HG03432 (cell line): Measurements from ENCODE around the gene C1orf53.
"Not testable (repeated sequence)": the region's sequence is repeated elsewhere in the genome, so short reads cannot be mapped to it uniquely, and the experiment has no call there.

Source experiments
- ATAC-seq: cut with Tn5 transposase; IDR thresholded peaks from one replicate; pipeline ENCODE4 v1.9.1; 2021; ENCODE audit warnings: mild to moderate bottlenecking, moderate library complexity; ENCODE audit not compliant: unreplicated experiment

The C1orf53 gene

DNA sequence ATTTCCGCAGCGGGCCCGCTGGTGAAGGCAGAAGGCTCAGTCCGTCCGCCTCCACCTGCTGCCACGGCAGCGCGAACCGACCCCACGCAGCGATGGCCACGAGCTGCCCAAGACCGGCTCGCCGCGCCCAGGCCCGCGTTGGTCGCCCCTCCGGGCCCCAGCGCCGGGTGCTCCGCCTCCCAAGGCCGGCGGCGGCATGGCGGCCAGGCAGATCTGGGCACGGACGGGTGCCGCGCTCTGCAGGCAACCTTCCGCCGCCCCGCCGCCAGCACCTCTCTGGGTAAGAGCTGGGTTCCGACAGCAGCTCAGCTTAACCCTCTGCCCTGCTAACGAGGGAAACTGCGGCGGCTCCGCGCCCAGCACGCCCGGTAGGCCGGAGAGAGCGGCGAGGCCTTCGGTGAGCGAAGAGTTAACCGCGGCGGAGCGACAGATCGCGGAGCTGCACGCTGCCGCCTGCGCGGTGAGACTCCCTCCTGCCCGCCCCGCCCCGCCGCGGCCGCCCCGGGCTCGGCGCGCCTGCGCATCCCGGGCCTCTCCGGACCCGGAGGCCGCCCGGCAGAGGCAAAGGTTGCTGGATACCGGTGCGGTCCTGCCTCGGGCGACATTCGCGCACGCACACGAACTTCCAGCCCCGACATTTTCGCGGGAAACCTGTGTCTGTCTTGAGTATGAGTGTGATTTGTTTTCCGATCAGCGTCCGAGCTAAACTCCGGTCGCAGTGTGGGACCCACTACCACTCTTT is at the start of gene C1orf53:
C1orf53 (plus strand) TSS at position 177 of the 742 bp plus-strand sequence; CDS start at position 197, 20 bp downstream.
- peak; percentile 98 for ATAC-seq

DNA sequence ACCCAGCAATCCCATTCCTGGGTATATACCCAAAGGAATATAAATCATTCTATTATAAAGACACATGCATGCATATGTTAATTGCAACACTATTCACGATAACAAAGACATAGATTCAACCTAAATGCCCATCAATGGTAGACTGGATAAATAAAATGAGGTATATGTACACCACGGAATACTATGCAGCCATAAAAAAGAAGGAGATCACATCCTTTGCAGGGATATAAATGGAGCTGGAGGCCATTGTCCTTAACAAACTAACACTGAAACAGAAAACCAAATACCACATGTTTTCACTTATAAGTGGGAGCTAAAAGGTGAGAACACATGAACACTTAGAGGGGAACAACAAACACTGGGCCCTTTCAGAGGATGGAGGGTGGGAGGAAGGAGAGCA is 46.7 kb upstream of the C1orf53 start:
- ATAC-seq, result not testable (repeated sequence)

DNA sequence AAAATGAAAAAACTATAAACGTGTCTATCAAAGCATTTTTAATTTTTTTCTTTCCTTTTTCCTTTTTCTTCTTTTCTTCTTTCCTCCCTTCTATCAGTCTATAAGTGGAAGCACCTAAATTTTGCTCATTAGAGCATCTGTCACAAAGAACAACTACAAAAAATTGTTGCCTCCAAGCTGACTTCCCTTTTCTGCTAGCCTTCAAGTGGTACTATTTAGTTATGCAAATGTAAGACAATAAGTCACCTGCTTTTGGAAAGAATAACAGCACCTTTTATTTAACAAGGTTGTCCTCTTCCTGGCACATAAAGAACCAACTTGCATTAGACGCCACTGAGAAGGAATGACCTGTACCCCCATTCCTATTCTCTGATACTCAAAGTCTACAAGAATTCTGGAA is 45.0 kb upstream of the C1orf53 start:
- ATAC-seq, result no peak

DNA sequence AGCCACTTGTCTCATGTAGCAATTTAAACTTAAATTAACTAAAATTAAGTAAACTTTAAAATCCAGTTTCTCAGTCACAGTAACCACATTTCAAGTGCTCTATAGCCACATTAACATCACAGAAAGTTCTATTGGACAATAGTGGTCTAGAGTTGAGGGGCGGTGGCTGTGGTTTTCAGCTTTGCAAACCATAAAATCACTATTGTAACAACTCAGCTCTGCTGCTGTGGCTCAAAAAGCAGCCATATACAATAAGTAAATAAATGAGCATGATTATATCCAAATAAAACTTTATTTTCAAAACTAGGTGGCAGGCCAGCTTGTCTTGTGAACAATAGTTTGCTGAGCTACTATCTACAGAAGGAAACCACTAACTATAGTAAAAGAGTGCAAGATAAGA is 43.4 kb upstream of the C1orf53 start:
- ATAC-seq, result no peak

DNA sequence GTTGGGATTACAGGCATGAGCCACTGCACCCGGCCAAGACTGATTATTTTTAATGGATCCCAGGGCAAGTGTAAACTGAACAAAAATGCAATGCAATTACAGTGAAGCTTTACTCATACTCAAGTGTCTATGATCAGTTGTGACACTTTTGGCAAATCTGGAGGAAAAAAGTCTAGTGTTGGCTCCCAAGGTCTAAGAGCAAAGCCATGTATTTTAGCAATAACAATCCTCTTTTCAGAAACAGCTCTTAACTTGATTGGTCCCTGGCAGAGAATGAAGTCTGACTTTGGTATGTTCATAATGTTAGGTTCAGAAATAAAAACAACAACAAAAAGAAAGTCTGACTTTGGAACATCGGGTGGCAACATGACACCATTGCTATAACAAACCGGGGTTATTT is 40.2 kb upstream of the C1orf53 start:
- no peak for ATAC-seq

DNA sequence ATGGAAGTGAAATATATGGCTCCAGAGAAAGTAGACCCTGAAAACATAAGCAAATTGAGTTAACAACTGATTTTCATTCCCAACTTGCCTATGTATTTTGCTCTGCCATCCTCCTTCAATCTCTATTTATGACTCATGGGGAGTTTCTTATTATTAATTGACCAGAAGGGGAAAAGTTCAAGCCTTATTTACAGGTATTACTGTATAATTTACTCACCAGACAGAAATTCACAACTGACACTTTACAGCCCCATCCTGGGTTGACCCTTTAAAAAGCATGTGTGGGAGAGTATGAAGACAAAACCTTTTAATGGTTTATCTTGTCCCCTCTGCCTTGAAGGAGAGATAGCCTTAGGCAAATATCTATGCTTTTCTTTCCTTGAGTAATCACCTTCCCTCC is 39.8 kb upstream of the C1orf53 start:
- no peak for ATAC-seq

DNA sequence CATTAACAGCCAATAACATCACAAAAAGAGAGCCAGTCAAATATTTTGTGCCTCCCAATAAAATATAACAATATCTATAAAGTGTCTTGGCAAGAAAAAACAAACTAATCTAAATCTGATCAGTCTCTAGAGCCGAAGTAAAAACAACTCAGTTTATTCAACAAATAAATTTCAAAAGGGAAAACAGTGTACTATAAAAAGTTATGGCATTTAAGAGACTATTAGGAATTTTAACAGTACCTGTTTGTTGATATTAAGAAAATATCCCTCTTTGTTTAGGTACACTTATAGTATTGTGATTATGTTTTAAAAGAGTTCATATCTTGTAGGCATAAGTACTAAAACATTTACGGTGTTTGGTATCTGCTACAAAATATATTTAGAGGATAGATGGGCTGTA is 36.6 kb upstream of the C1orf53 start:
- no peak for ATAC-seq

DNA sequence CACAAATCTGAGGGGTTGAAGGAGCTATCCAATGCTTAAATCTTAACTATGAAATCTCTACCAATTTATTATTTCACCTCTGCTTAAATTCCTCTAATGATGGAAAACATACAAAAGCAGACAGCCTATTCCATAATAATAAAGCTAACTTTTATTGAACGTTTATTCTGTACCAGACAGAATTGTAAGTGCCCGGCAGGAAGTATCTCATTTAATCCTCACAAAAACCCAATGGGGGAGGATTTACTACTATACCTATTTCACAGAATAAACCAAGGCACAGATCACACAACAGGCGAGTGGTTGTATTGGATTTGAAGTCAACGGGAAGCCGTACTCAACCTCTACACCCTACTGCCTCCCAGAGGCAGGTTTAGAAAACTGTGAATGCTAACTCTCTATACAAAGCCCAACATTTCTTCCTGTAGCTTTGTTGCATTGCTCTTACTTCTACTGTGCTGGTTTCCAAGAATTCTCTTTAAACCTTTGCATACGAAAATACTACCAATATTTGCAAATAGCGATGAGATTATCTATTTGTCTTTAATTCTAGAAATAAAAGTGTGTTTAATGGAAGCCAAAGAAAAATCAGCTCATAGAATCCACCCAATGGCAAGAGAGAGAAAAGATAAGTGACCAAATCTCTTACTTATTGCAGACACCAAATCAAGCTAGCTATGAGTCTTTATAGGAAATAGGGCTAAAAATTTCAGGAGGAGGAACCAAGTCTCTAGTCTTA is 33.5 kb upstream of the C1orf53 start:
- peak; percentile 94 for ATAC-seq

DNA sequence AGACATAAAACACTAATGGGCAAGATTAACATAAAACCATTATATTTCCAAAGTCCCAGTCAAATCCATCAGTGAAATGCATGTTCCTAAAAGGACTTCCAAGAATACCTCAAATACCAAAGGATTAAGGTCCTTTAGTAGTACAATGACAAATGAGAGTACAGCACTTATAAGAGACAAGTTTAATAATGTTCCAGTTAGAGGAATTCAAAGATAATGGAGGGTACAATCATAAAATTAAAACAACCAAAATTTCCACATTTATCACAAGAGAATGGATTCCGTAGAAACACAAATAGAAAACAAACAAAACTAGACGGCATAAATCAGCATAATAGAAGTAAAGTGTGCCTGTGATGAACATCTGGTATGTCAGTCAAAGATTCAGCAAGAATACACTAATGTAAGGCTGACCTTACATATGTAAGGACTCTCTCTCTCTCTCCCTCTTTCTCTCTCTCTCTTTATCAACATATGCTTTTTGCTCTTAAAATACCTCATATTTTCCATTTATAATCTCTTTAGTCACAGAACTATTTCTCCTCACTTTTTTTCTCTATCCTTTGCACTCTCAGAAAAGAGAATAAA is 32.8 kb upstream of the C1orf53 start:
- ATAC-seq, result no peak

DNA sequence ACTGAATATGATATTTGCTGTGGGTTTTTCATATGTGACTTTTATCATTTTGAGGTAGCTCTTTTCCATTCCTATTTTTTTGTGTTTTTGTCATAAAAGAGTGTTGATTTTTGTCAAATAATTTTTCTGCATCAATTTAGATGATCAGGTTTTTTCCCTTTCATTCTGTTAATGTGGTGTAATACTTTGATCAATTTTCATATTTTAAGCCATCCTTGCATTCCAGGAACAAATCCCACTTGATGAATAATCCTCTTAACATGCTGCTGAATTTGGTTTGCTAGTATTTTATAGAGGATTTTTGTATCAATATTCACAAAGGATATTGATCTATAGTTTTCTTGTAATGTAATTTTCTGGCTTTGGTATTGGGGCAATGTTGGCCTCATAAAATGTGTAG is 25.5 kb upstream of the C1orf53 start:
- no peak for ATAC-seq

DNA sequence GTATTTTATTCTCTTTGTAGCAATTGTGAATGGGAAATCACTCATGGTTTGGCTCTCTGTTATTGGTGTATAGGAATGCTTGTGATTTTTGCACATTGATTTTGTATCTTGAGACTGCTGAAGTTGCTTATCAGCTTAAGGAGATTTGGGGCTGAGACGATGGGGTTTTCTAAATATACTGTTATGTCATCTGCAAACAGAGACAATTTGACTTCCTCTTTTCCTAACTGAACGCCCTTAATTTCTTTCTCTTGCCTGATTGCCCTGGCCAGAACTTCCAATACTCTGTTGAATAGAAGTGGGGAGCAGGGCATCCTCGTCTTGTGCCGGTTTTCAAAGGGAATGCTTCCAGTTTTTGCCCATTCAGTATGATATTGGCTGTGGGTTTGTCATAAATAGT is 22.0 kb upstream of the C1orf53 start:
- not testable (repeated sequence) for ATAC-seq

DNA sequence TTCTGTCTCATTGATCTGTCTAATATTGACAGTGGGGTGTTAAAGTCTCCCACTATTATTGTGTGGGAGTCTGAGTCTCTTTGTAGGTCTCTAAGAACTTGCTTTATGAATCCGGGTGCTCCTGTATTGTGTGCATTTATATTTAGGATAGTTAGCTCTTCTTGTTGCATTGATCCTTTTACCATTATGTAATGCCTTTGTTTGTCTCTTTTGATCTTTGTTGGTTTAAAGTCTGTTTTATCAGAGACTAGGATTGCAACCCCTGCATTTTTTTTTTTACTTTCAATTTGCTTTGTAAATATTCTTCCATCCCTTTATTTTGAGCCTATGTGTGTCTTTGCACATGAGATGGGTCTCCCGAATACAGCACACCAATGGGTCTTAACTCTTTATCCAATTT is 20.2 kb upstream of the C1orf53 start:
- not testable (repeated sequence) for ATAC-seq

DNA sequence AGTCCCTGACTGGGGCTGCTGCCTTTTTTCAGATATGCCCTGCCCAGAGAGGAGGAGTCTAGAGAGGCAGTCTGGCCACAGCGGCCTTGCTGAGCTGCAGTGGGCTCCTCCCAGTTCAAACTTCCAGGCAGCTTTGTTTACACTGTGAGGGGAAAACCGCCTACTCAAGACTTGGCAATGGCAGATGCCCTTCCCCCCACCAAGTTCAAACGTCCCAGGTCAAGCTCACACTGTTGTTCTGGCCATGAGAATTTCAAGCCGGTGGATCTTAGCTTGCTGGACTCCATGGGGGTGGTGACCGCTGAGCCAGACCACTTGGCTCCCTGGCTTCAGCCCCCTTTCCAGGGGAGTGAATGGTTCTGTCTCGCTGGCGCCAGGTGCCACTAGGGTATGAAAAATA is 18.3 kb upstream of the C1orf53 start:
- no peak for ATAC-seq

DNA sequence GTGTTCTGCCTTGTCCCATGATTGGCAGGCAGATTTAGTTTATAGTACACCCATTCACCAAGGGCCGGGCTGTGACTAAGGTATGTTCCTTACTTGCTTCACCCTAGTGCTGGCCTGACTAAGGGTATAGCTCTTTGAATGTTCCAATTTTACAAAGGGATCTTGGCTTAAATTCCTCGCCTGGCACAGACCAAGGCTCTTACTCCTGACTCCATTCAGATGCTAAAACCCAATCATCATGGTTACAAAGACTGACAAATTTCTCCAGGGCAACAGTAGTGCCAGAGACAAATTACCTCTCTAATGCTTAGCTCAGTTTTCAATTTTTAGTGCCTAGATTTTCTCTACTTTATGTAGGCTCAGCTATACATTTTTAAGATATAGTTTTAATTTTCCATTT is 11.5 kb upstream of the C1orf53 start:
- no peak for ATAC-seq

DNA sequence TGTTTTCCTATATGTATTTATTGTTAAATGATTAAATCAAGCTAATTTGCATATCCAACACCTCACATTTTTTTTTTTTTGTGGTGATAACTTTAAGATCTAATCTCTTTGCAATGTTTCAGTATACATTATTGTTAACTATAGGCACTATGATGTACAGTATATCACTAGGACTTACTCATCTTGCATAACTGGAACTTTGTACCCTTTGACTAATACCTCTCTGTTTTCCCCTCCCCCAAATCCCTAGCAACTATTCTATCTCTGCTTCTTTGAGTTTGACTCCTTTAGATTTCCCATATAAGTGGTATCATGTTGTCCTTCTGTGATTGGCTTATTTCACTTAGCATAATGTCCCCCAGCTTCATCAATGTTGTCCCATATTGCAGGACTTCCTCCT is 9.7 kb upstream of the C1orf53 start:
- ATAC-seq, result no peak

DNA sequence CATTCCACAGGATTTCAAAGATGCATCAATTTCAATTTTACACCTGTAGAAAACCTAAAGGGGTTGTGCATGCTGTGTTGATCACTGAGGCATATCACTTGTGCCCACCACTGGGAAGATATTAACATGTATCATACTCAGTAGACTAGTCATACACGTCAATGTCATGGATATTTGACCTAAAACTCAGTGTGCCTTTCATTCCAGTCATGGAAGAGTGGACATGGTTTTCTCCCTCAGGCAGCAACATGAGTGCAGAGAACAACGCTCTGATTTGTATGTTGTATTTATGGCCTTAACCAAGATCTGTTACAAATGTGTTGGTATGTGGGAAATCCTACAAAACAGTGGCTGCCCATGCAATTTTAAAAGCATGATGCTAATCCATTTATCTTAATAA is 6.1 kb upstream of the C1orf53 start:
- ATAC-seq, result no peak

DNA sequence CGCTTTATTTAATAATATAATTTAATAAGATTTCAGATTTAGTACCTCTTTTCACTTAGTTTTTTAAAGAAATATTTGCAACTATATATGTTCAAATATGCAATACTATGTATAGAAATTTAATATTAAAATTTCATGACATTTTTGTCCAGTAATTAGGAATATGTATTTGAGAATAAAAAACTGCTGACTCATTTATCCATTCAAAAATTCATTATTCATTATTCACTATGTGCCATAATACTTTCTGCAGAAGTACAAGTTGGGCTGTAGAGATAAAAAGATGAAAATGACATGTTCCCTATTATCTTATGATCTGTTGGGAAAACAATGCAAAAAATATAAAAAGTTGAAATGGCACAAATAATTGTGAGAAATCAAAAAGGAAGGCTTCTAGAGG is 3.4 kb upstream of the C1orf53 start:
- no peak for ATAC-seq

DNA sequence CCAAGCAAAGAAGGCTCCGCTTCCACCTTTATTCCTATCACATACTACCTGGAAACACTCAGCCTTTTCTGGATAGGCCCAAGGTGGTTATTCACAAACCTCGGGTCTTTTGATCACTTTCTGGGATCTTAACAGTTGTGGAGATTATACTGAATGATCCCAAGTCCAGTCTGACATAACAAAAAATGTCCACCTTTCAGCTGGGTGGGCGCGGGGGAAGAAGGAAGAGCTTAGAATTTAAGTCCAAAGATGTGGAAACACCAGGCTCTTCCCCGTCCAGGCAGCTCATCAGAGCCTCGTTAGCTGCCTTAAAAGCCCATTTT is 338 bp upstream of the C1orf53 start:
- ATAC-seq, result no peak

DNA sequence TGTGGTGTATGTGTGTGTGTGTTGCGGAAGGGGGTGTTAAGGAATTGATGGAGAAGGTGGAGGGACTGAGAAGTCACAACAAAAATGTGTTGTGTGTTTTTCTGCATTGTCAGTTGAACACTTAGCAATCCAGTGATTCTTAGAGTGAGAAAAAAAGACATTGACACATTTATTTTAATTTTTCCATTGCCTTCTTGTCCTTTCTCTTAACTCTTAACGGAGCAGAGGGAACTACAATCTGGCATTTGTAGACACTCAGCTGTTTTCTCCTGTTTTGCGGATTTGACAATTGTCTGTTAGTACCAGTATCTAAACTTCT is 725 bp downstream of the C1orf53 start:
- no peak for ATAC-seq

DNA sequence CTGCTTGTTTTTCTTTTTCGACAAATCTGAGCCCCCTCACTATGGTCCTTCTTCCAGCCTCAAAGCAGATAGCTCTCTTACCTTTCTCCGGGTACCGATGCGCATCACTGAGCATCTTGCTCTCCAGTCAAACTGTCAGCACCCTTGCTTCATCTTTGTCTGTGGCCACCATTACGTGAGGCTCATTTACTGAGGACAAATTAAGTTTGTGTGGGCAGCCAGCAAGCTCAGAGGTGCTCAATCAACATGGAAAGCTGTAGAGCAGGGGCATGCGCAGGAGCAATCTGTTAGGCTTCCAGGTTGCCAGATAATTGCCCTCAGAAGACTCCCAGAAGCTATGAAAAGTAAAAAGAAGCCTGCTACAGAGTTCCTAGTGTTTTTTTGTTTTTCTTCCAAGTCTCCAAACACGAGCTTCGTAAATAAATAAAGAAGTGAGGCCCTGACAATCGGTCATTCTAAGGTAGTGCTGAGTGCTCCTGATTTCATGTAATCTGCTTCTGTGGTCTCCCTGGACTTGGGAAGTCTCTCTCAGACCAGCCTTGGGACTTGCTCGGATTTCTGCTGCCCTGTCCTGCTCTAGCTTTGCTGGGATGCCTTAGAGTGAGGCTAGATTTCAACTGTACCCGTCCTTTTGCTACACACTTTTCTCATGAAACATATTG is 1.8 kb downstream of the C1orf53 start:
- no peak for ATAC-seq

DNA sequence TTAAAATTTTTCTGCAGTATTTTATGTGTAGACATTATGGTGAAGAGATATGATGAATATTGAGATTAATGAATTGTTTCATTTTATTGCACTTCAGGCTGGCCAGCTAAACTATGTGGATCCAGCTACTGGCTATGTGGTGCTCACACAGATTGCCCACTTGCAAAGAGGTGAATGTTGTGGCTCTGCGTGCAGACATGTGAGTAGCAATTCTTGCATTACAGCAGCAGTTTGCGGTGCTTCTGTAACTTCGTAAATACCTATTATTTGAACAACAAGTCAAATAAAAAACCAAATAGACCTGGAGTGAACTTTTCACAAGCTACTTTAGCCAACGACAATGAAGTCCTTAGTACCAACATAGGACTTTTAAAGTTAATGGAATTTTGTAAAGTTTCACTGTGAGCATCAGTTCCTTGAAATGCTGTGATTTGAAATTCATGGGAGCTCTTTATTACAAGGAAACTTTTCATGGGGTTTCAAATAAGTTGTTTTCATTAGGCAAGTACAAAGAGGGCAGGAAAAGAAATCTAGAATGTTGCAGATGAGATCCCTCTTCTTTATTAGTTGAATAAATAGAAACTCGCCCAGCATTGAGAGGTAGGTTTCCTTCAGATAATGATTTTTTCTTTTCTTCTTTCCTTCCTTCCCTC is 3.4 kb downstream of the C1orf53 start:
- no peak for ATAC-seq
